Hepatocyte (in vitro differentiated cells): ENCODE data around the gene KCNQ4. TPM values are rescaled to one million over a fixed set of nuclear protein-coding genes. Genes with fewer than 3 reads are reported as not detected.

Source experiments
- DNase-seq: peaks from one replicate; pipeline ENCODE4 v3.0.0-alpha.2; 2016; ENCODE audit warnings: low spot score
- H2AFZ ChIP-seq: fragments of 200-600 bp; sonication (generic); 2 replicates; pipeline ENCODE4 v1.6.0; 2016; ENCODE audit warnings: antibody characterized with exemption, mild to moderate bottlenecking
- H3K27ac ChIP-seq: fragments of 200-600 bp; sonication (generic); 2 replicates; pipeline ENCODE4 v1.5.1; 2016; ENCODE audit warnings: mild to moderate bottlenecking
- H3K27me3 ChIP-seq: fragments of 200-600 bp; sonication (generic); 2 replicates; pipeline ENCODE4 v1.6.1; 2016
- H3K36me3 ChIP-seq: fragments of 200-600 bp; sonication (generic); replicated peaks from 2 replicates; pipeline ENCODE4 v1.5.1; 2016; ENCODE audit warnings: low read depth; ENCODE audit not compliant: insufficient read depth
- H3K4me1 ChIP-seq: fragments of 200-600 bp; sonication (generic); 2 replicates; pipeline ENCODE4 v1.5.1; 2016; ENCODE audit warnings: mild to moderate bottlenecking, moderate library complexity; ENCODE audit not compliant: insufficient read depth
- H3K4me2 ChIP-seq: fragments of 200-600 bp; sonication (generic); 2 replicates; pipeline ENCODE4 v1.6.0; 2016
- H3K4me3 ChIP-seq: fragments of 200-600 bp; sonication (generic); 2 replicates; pipeline ENCODE4 v1.5.1; 2016; ENCODE audit warnings: mild to moderate bottlenecking
- H3K79me2 ChIP-seq: fragments of 200-600 bp; sonication (generic); 2 replicates; pipeline ENCODE4 v1.6.0; 2017; ENCODE audit warnings: mild to moderate bottlenecking
- H3K9me2 ChIP-seq: fragments of 200-600 bp; sonication (generic); replicated peaks from 2 replicates; pipeline ENCODE4 v1.6.0; 2017; ENCODE audit warnings: mild to moderate bottlenecking; ENCODE audit not compliant: insufficient read depth
- H3K9me3 ChIP-seq: fragments of 200-600 bp; sonication (generic); 2 replicates; pipeline ENCODE4 v1.5.1; 2016; ENCODE audit warnings: low read depth, mild to moderate bottlenecking
- H4K20me1 ChIP-seq: fragments of 200-600 bp; sonication (generic); 2 replicates; pipeline ENCODE4 v1.6.0; 2016; ENCODE audit warnings: mild to moderate bottlenecking; ENCODE audit not compliant: insufficient read depth, poor library complexity, severe bottlenecking
- CTCF ChIP-seq: fragments of 200-600 bp; sonication (generic); IDR thresholded peaks from 2 replicates; pipeline ENCODE4 v1.5.1; 2016; ENCODE audit warnings: antibody characterized with exemption, mild to moderate bottlenecking; ENCODE audit not compliant: poor library complexity
- EZH2 ChIP-seq: fragments of 200-600 bp; sonication (generic); IDR thresholded peaks from 2 replicates; pipeline ENCODE4 v1.6.1; 2016; ENCODE audit warnings: antibody characterized with exemption, mild to moderate bottlenecking, borderline replicate concordance
- EZH2phosphoT487 ChIP-seq: fragments of 200-600 bp; sonication (generic); IDR thresholded peaks from one replicate; pipeline ENCODE4 v1.6.1; 2018; ENCODE audit warnings: antibody characterized with exemption, mild to moderate bottlenecking, low read depth, moderate library complexity; ENCODE audit not compliant: unreplicated experiment, severe bottlenecking
- WGBS: methylation state at CpG from one replicate; pipeline ENCODE4 v1.1.6; 2016; ENCODE audit warnings: low lambda C conversion rate; ENCODE audit errors: missing lambda C conversion rate; 5-methylcytosine and 5-hydroxymethylcytosine counted together
- polyA plus RNA-seq: library from polyadenylated mRNA; unstranded; fragments of >200 nt; fragmentation: Nextera tagmentation; extraction: Ambion mirVana; gene quantifications from 2 replicates; pipeline ENCODE4 v1.2.1, GENCODE V29; 2016
- total RNA-seq: library from RNA; depleted of rRNA; stranded (reverse); fragments of >200 nt; gene quantifications from 2 replicates; pipeline ENCODE4 v1.2.3, GENCODE V29; 2014

The KCNQ4 gene
- total and polyA plus RNA-seq, 2 experiments from 2014 or later: not detected

GRCh38 chr1:40777224-40777970, 6.2 kb upstream of the KCNQ4 start:
- 100% methylated on average over 2 of the region's 2 CpGs for WGBS
- no peaks in the 10 kb centered on the region for H4K20me1 ChIP-seq
- TF ChIP-seq EZH2phosphoT487: no peak
- TF ChIP-seq CTCF: no peak
- no peak for TF ChIP-seq EZH2

GRCh38 chr1:40780678-40781607, 2.6 kb upstream of the KCNQ4 start:
- no peaks in the 10 kb centered on the region for H3K36me3 ChIP-seq
- DNase-seq: no peak
- H2AFZ ChIP-seq: no peak overlapping the region
- no peak for TF ChIP-seq CTCF
- TF ChIP-seq EZH2phosphoT487: no peak
- TF ChIP-seq EZH2: no peak
- no peaks in the 10 kb centered on the region for H3K79me2 ChIP-seq
- peaks cover 29% of the 10 kb centered on the region for H3K27me3 ChIP-seq
- no peak overlapping the region for H3K4me3 ChIP-seq
- no peaks in the 10 kb centered on the region for H3K9me3 ChIP-seq
- H3K9me2 ChIP-seq: no peaks in the 10 kb centered on the region
- H4K20me1 ChIP-seq: no peaks in the 10 kb centered on the region
- H3K27ac ChIP-seq: no peak overlapping the region
- WGBS: 78% methylated on average over 11 of the region's 11 CpGs
- peaks cover 13% of the 10 kb centered on the region for H3K4me1 ChIP-seq
- no peak overlapping the region for H3K4me2 ChIP-seq

More at GRCh38 chr1:40777224-40777970, 6.2 kb upstream of the KCNQ4 start:
- H3K4me2 ChIP-seq: no peak overlapping the region
- DNase-seq: no peak
- no peaks in the 10 kb centered on the region for H3K36me3 ChIP-seq
- H3K27me3 ChIP-seq: peaks cover 10% of the 10 kb centered on the region
- no peaks in the 10 kb centered on the region for H3K9me2 ChIP-seq
- no peaks in the 10 kb centered on the region for H3K79me2 ChIP-seq
- no peak overlapping the region for H3K4me3 ChIP-seq
- H3K9me3 ChIP-seq: no peaks in the 10 kb centered on the region
- H3K4me1 ChIP-seq: peaks cover 10% of the 10 kb centered on the region
- H3K27ac ChIP-seq: no peak overlapping the region
- H2AFZ ChIP-seq: no peak overlapping the region

GRCh38 chr1:40781608-40781971, 2.0 kb upstream of the KCNQ4 start:
- 93% methylated on average over 2 of the region's 2 CpGs for WGBS
- Histone ChIP-seq H3K4me1 (peaks cover 13% of the 10 kb centered on the region), H4K20me1 (no peaks in the 10 kb centered on the region), H3K4me3 (no peak overlapping the region), H3K4me2 (no peak overlapping the region), H3K27me3 (peaks cover 29% of the 10 kb centered on the region), H3K27ac (no peak overlapping the region), H2AFZ (no peak overlapping the region), H3K9me3 (no peaks in the 10 kb centered on the region), H3K9me2 (no peaks in the 10 kb centered on the region), H3K36me3 (no peaks in the 10 kb centered on the region), H3K79me2 (no peaks in the 10 kb centered on the region)
- no peak for TF ChIP-seq EZH2phosphoT487
- no peak for TF ChIP-seq EZH2
- no peak for TF ChIP-seq CTCF
- DNase-seq: no peak
